HG03135 (cell line): ENCODE data around the gene ZNF217.
"Not testable (repeated sequence)": the region's sequence is repeated elsewhere in the genome, so short reads cannot be mapped to it uniquely, and the experiment has no call there.

Experiments
- ATAC-seq: cut with Tn5 transposase; IDR thresholded peaks from one replicate; pipeline ENCODE4 v1.9.1; 2021; ENCODE audit warnings: mild to moderate bottlenecking, moderate library complexity; ENCODE audit not compliant: unreplicated experiment

The ZNF217 gene

DNA sequence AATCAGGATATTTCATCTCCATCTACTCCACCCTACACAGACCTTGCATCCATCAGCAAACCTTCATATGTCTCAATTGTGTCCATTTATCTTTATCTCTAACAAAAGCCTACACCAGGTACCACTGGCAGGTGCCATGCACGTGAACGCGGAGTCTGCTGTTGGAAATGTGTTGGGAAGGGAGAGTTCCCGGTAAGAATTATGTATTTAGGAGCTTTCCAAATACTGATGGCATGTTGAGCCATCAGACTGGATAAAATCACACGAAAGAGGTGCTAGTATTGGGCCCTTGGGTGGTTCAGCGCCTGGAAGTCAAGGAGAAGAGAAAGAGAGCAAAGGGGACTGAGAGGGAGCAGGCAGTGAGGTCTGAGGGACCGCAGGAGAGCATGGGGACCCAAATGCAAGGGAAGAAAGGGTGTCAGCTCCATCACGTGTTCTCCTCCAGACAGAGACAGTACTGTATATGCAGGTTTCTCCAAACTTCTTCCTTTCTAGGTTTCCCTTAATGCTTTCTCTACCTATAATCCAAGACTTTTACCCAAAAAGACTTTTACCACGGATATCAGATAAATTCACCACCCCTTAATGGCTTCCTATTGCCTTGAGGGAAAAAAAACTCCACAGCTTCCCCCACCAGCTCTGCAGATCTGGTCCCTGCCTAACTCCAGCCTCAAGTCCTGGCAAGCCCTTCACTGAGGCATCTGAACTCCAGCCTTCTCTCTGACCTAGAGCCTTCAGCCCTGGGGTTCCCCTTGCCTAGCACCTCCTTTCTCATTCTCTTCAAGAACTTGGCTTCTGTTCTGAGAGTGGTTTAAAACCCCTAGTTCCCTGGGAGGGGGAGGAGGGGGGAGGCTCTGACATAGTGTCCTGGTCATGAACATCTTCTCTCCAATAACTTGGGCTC is 4.8 kb upstream of the ZNF217 start:
- no peak for ATAC-seq

GRCh38 chr20:53597521-53598120 is 4.0 kb upstream of the ZNF217 start:
- no peak for ATAC-seq

DNA sequence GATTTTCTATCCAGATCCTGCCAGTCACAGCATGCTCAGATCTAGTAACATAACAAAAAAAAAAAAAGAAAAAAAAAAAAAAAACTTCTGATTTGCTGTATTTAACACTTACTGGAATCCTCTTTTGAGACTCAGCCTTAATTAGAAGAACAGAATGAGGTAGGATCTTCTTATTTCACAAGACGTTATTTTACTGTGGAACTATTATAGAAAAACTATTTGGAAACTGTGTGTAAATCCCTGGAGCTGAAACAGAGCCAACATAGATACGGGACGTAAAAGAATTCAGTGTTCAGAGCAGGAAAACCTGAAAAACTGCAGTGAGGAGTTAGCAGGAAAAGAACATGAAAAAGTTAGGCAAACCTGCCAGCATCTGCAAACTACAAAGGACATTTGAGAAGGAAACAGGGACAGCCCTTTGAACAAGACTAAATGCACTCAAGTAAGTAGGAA is 3.4 kb upstream of the ZNF217 start:
- no peak for ATAC-seq

DNA sequence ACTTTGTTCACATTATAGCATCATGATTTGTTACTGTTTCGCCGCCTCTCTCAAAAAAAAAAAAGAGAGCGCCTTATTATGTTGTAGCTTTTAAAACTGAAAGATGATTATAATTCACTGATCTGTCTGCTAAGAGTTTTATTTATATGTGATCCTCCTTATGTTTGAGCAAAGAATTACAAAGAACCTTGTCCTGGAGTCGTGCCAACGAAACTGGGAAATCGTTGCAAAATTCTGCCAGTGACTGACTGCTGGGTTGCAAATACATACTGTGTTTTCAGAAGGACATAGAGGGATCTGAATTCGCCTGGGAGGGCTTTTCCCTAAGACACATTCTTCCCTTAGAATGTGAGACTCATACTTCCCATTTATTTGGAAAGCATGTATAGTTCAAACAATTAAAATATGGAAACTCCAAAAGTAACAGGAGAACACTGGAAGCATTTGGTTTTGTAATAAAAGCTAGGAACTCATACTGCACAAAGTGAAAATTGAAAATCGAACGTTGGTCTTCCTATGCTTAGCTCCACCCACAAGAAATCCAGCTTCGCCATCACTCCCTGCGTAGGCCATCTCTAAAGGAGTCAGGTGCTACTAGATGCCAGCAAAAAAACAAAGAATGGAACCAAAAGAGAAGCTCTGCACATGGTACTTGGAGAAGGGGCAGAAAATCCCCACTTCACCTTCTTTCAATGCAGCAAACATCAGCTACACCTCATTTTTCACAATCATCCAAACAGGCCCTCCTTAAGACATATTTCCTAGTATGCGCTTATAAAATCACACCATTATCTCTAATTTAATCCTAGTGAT is 2.8 kb upstream of the ZNF217 start:
- ATAC-seq = not testable (repeated sequence)

- ATAC-seq = not testable (repeated sequence)
Measured at GRCh38 chr20:53595742-53596141, 2.1 kb upstream of the ZNF217 start.

- no peak for ATAC-seq
Measured at GRCh38 chr20:53595018-53595378, 1.4 kb upstream of the ZNF217 start.

GRCh38 chr20:53594068-53595017 is 704 bp upstream of the ZNF217 start:
- ATAC-seq = peak; percentile 69

DNA sequence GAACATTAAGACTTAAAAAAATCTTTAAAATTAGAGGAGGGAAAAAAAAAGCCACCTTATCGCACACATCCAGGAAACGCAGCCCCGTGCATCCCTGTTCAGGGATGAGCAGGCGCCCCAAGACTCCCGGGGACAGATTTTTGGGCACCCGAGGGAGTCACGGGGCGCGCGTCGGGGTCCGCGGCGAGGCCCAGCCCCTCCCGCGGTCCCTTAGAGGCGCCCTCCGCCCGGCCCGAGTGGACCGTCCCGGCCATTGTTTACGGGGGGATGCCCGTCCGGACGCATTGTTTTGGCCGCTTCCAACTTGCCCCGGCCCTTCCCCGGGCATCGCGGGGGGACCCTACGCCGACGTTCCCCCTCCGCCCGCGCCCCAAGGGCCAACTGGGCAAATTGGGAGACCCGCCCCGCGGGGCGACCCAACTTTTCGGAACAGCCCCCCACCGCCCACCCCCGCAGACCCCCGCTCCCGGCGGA is 610 bp downstream of the ZNF217 start:
- no peak for ATAC-seq

DNA sequence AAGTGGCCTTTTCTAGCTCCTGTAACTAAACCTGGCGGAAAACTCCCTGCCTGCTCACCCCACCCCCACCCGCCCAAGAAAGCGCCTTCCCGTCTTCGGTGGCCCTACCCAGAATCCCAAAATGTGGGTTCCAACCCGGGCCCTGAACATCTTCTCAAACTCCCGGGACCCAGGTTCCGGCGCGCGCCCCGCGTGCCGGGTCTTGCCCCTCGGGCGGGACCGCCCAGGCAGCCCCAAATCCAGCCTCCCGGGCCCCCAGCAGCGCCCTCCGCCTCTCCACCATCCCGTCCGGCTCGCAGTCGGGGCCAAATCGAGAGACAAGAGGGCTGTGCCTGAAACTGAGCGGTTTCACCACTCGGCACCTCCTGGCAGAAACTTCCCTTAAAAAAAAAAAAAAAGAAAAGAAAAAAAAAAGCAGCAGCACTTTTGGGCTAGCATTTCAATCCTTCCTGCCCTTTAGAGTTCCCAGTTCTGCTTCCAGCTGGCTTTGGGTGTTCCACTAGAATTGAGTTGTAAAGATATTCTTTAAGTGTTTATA is 1.1 kb downstream of the ZNF217 start:
- ATAC-seq = peak; percentile 23

DNA sequence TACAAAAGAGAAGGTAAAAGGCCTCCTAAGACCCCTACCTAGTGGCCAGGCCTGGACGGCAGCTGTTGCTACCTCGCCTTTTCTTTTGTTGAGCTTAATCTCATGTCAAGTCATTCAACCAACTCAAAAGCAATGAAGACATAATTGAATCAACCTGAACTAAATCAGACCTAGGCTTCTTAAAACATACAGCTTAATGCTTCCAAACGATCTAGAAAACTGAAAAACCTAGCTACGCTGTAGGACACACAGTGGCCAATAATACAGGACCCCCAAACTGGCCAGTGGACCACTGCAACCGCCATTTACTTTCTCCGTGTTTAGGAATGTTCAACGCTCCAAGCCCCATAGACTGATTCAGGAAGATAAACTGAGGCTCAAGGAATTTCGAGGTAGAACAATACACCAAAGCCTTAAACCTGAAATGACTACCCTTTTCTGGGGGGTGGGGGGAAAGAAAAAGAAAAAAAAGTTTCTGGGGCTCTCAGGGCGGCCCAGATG is 1.6 kb downstream of the ZNF217 start:
- ATAC-seq = not testable (repeated sequence)

DNA sequence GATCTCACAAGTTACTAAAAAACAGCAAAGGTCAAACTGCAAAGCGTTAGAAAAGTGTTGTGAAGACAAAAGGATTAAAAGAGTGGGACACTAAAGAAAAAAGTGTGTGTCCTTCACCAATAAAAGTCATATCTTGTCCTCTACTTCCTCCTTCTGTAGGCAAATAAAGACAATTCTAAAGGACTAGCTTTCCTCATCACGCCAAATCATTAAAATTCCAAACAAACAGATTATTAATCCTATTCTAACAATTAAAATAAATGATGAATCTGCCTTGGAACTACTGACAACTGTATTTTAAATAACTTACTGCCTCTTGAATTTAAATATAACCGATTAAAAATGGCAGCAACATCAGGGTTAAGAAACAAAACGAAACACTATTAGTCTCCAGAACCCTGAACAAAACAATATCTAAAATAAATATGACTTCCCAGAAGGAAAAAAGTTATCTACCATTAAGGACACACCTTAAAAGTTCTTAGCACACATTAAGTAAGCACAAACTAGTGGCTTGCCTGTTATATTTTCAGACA is 2.4 kb downstream of the ZNF217 start:
- ATAC-seq = not testable (repeated sequence)

DNA sequence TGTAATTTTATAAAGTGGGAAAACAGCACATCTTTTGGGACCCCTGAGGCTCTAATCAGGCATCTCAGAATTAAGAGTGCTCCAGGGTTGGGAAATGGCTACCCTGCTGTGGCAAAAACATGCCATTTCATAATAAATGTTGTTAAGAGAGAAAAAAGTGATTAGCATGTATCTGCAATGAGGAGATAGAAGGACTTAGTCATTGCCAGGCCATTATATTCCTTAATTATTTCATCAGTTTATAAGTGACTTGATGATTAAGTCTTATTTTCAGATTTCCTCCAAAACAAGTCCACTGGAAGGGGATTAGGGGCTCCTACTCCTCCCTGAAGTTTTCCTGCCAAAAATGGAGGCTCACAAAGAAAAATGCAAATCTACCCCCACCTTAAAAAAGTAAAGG is 3.0 kb downstream of the ZNF217 start:
- not testable (repeated sequence) for ATAC-seq

DNA sequence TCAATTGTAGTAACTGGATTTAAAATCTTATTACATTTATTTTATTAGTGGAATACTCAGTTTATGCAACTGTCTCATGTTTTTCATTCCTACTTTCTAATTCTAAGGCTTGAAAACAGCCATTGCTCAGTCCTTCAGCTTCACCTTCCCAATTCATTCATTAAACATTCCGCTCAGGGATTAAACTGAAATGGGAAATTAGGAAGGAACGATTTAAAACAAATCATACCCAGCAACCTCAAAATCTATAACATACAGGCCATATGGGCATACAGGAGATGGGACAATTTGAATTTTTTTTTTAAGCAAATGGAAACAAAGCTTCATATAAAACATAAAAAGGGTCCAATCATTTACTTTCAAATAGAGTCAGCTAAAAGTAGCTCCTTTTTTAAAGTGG is 3.5 kb downstream of the ZNF217 start:
- ATAC-seq = not testable (repeated sequence)

DNA sequence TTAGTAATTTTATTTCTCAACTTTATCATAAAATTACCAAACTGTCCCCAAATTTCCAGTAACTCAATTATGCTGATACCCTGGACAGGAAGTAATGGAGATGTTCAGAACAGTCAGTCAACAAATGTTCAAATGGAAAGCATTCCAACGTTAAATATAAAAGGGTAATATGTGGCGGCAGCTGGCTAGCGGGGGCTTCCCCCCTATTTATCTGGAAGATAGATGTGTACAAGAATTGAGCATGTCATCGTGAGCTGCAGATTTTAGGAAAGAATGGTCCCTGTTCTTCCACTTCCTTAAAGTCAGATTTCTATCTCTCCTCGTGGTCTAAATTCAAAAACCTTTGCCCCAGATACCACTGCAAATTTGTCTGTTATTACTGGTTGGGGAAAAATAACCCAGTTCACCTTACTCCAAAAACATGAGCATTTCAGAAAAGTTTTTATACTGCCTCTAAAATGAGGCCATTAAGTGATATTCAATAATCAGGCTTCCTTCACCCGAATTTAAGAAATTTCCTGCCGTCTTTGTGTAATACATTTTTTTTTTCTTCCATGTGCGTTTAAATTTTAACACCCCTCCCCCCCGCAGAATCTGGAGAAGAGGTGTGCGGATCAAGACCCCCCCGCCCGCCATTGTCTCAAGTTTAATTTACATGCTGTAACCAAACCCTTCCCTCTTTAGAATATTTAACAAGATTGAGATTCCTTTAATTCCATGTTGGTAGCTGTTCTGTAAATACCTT is 4.1 kb downstream of the ZNF217 start:
- ATAC-seq = not testable (repeated sequence)

- not testable (repeated sequence) for ATAC-seq
Measured at GRCh38 chr20:53587157-53587703, 6.4 kb downstream of the ZNF217 start.

GRCh38 chr20:53586640-53587039 is 7.0 kb downstream of the ZNF217 start:
- no peak for ATAC-seq

GRCh38 chr20:53585910-53586309 is 7.7 kb downstream of the ZNF217 start:
- not testable (repeated sequence) for ATAC-seq

GRCh38 chr20:53585004-53585569 is 8.6 kb downstream of the ZNF217 start:
- not testable (repeated sequence) for ATAC-seq
